Activated effector memory CD4-positive, alpha-beta T cell treated with anti-CD3 and anti-CD28 coated beads, Interleukin-2, amount 50 U/mL, for 16 hours (primary cell): ENCODE data around the gene DDR1.
A peak's percentile ranks its signal among the peaks of the same experiment; 100 is the strongest.
"Not testable (repeated sequence)": the region's sequence is repeated elsewhere in the genome, so short reads cannot be mapped to it uniquely, and the experiment has no call there.

ENCODE experiments used
- DNase-seq: peaks from one replicate; pipeline ENCODE4 v3.0.0-alpha.2; 2020

DDR1 gene

GRCh38 chr6:30883685-30884520 is at the start of gene DDR1:
TSS of gene DDR1 (plus strand) at chr6:30884519. CDS start at chr6:30888730, 4,211 bp downstream.
- DNase-seq = peak; percentile 82

DNA sequence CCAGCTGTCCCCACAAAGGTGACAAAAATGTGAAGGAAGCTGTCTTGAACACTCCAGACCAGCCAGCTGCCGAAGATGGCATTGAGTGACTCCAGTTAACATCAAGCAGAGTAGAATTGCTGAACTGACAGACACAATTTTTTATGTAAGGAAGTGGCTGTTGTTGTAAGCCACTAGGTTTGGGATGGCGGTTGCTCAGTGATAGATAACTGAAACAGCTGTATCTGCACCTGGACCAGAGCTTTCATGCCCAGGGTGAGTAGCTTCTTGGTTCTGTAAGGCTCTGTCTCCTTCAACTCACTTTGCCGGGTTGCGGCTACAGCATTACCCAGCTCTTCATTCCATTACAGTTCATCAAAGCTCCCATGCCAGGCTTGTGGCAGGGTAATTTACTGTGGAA is 49.7 kb upstream of the DDR1 start:
- DNase-seq = no peak

DNA sequence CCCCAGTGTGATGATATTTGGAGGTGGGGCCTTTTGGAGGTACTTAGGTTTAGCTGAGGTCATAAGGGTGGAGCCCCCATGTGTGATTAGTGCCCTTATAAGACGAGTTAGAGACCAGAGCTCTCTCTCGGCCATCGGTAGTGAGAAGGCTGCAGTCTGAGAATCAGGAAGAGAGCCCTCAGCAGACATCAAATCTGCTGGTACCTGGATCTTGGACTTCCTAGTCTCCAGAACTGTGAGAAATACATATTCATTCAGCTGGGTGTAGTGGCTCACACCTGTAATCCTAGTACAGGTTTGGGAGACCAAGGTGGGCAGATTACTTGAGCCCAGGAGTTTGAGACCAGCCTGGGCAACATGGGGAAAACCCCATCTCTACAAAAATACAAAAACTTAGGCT is 48.7 kb upstream of the DDR1 start:
- no peak for DNase-seq

GRCh38 chr6:30836431-30836866 is 47.9 kb upstream of the DDR1 start:
- DNase-seq = no peak

DNA sequence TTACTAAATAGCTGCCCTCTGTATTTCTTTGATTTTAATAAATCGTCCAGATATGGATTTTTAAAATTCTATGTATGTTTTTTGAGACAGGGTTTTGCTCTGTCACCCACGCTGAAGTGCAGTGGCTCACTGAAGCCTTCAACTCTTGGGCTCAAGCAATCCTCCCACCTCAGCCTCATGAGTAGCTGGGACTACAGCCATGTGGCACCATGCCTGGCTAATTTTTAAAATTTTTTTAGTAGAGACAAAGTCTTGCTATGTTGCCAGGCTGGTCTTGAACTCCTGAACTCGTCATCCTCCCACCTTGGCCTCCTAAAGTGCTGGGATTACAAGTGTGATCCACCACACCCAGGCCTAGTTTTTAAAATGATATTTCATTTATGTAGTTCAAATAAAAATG is 47.4 kb upstream of the DDR1 start:
- DNase-seq = no peak

- DNase-seq = no peak
Observed at GRCh38 chr6:30837432-30837831, 46.9 kb upstream of the DDR1 start.

DNA sequence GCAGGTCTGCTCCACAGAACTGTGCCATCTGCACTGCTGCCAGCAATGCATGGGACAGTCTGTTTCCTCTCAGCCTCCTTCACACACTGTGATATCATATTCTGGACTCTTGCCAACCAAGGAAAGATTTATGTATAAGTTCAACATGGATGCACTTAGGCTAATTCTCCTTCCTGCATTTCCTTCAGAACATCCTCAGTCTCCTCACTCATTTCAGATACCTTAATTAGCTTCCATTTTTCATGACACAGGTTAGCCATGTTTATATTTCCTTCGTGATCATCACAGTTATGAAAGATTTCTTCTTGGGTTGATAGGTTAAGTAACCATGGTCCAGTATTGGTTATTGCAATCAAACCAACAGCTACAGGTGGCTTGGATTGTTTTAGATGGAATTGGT is 46.4 kb upstream of the DDR1 start:
- DNase-seq = no peak

DNA sequence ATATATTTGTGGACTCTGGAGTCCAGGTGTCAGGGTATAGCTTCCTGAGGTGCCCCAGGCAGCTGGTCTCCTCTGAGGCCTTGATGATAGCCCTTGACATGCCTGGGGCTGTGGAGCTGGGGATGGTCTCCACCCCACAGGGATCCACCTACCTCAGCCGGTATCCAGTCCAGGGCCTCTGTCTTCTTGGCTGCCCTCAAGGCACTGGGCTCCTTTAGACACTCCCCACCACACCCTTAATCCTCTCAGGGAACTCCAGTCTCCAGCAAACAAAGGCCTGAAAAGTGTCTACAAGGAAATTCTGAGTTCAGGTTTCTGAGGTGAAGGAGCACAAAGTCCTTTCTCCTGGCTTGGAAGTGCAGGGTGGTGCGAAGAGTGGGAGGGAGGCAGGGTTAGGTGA is 44.6 kb upstream of the DDR1 start:
- DNase-seq = no peak

DNA sequence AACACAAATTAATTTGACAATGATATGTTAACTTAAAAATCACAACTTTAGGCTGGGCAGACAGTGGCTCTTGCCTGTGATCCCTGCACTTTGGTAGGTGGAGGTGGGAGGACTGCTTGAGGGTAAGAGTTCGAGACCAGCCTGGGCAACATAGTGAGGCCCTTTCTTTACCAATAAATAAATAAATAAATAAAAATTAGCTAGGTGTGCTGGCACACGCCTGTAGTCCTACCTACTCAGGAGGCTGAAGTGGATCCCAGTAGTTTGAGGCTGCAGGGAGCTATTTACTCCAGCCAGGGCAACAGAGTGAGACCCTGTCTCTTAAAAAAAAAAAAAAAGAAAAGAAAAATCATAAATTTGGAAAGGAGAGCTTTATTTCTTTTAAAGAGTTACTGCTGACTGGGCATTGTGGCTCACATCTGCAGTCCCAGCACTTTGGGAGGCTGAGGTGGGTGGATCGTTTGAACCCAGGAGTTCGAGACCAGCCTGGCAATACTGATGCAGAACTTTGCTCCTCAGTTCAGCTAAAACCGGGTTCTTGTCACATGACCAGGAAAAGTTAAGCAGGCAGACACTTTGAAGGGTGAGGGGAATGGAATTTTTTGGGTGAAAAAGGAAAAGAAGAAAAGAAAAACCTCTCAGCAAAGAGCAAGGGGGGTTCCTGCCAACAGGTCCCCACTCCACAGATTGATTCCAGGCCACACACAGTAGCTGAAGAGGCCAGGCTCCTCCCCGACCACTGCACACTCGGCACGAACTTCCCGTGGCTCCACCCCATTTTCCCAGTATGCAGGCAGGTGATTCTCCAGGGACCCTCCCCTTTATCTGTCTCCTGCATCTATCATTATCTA is 44.0 kb upstream of the DDR1 start:
- DNase-seq = no peak

DNA sequence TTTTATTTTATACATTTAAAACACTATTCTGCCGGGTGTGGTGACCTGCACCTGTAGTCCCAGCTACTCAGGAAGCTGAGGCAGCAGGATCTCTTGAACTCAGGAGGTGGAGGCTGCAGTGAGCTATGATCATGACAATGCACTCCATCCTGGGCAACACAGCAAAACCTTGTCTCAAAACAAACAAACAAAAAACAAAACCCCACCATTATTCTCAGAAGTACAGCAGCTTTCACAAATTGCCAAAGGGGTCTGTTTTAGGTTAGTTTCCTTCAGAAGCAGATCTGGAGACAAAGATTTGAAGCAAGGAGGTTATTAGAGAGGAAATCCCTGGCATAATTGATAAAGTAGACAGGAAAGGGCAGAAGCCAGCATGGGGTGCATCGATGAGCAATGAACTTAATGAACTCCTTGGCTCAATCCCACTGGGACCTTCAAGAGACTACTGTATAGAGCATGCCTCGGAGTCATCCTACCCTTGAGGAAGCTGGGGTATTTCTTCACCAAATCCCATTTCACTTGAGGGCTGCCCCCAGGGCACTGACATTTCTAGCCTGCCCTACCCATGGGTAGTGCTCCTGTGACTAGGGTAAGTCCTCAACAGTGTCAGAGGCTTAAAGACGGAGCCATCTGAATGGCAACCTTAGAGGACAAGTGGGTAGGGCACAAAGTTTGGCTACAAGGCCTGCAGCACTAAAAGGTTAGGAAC is 43.2 kb upstream of the DDR1 start:
- no peak for DNase-seq

DNA sequence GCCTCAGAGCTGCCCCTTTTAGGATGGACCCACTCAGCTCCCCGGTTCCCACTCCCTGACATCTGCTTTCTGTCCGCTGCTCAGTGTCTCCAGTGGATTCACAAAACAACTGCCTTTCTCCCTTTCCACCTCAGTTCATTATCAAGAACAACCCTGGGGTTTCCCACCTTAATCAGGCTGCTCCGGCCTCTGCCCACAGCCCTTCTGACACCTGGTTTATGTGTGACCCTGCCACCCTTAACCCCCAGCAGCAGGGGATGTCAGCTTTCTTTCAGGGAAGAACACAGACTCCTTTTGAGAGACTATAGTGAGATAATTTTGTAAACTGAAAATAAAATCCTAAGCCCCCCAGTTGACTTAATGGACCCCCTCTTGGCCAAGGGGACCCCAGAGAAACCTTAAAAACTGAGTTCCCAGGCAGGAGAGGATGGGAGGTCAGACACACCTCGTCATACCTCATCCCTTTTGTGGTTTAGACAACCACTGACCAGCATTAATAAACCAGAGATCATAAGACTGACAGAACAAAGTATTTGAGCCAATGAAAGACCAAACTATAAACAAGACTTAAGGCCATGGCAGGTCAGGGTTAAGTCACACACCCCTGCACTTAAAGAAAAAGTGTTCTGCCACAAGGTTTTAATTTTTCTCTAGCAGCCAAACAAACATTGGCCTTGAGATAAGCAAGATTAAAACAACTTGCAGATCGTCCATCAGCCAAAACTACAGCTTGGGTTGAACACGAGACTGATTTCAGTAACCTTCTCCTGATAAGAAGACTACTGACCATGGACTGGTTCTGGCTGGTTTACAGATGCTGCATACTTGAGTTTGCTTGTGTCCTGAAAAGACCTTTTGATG is 42.4 kb upstream of the DDR1 start:
- no peak for DNase-seq

DNA sequence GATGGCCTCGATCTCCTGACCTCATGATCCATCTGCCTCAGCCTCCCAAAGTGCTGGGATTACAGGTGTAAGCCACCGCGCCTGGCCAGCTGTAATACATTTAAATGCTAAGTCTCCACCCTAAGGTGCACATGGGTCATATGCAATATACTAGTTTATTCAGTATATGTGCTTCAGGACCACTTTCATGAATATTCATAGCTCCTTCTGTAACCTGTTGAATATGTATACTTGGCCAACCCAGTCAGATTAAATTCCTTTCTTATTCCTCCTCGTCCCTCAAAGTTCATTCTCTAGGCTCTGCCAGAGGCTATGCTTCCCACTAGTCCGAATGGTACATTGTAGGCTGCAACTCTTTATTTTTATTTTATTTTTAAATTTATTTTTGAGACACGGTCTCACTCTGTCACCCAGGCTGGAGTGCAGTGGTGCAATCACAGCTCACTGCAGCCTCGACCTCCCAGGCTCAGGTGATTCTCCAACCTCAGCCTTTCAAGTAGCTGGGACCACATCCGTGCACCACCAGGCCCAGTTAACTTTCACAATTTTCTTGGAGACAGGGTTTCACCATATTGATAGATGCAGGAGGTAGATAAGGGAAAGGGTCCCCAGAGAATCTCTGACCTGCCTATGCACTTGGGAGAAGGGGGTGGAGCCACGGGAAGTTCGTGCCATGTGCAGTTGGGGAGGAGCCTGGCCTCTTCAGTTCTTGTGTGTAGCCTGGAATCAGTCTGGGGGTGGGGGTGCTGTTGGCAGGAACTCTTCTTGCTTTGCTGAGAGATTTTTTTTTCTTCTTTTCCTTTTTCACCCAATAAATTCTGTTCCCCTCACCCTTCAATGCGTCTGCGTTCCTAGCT is 41.3 kb upstream of the DDR1 start:
- no peak for DNase-seq

GRCh38 chr6:30843611-30843998 is 40.7 kb upstream of the DDR1 start:
- no peak for DNase-seq

DNA sequence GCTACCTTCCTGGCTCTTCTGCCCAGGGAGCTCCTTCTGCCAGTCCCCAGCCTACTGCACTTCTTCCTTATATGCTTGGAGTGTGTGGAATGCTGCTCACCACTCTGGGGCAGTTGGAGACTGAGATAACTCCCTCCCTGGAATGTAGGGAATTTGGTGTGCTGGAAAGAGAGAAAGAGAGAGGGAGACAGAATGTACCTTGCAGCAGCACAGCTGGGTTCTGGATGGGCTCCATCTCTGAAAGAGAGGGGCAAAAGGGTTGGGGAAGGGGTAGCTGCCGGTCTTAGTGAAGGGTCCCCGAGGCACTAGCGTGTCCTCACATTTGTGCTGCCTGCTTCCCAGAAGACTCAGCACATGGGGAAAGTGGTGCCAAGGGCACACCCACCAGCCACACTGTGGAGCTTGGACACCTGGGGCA is 40.2 kb upstream of the DDR1 start:
- no peak for DNase-seq

GRCh38 chr6:30845183-30845582 is 39.1 kb upstream of the DDR1 start:
- DNase-seq = no peak

DNA sequence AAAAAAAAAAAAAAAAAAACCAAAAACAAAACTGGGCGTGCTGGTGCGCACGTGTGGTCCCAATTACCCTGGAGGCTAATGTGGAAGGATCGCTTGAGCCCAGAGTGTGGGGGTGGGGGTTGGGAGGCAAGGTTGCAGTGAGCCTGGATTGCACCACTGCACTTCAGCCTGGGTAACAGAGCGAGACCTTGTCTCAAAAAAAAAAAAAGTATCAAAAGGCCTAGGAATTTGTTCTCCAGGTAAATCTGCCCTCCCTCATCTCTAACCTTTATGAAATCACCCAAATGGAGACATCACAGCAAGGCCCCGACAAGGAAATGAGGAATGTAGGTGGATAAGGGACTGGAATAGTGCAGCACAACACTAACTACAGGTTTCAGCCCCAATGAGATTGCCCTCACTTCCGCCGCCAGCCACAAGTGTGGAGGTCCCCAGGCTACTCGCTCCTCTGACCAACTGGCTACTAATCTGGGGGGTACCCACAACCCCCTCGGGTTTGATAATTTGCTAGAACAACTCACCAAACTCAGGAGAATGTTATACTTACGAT is 36.8 kb upstream of the DDR1 start:
- DNase-seq = no peak

- no peak for DNase-seq
Observed at GRCh38 chr6:30847971-30848436, 36.3 kb upstream of the DDR1 start.

GRCh38 chr6:30849903-30850651 is 34.2 kb upstream of the DDR1 start:
- no peak for DNase-seq

DNA sequence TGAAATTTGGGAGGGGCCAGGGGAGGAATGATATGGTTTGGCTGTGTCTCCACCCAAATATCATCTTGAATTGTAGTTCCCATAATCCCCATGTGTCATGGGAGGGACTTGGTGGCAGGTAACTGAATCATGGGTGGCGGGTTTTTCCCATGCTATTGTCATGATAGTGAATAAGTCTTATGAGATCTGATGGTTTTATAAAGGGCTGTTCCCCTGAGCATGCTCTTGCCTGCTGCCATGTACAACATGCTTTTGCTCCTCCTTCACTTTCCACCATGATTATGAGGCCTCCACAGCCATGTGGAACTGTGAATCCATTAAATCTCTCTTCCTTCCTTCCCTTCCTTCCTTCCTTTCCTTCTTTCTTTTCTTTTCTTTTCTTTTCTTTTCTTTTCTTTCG is 31.9 kb upstream of the DDR1 start:
- DNase-seq = not testable (repeated sequence)
